Trophoblast cell (in vitro differentiated cells and primary cell): ENCODE measurements around the gene RINT1.

ENCODE experiments used
- DNase-seq, 2 donors: peaks; one replicate each; pipeline ENCODE4 v3.0.0-alpha.2; 2016
- H2AFZ ChIP-seq: 2 replicates; pipeline ENCODE4 v1.6.1; 2013; ENCODE audit warnings: low read length, moderate library complexity, mild to moderate bottlenecking; ENCODE audit not compliant: insufficient read depth, poor library complexity
- H2AK5ac ChIP-seq: 2 replicates; pipeline ENCODE4 v1.6.1; 2013; ENCODE audit warnings: mild to moderate bottlenecking, low read length
- H2BK120ac ChIP-seq: 2 replicates; pipeline ENCODE4 v1.6.1; 2013; ENCODE audit warnings: low read length, mild to moderate bottlenecking, moderate library complexity; ENCODE audit not compliant: insufficient read depth, poor library complexity
- H2BK12ac ChIP-seq: 2 replicates; pipeline ENCODE4 v1.6.1; 2013; ENCODE audit warnings: mild to moderate bottlenecking, low read length, moderate library complexity
- H2BK5ac ChIP-seq: 2 replicates; pipeline ENCODE4 v1.6.1; 2013; ENCODE audit warnings: low read length, low read depth, moderate library complexity, mild to moderate bottlenecking; ENCODE audit not compliant: poor library complexity
- H3K14ac ChIP-seq: 2 replicates; pipeline ENCODE4 v1.6.1; 2013; ENCODE audit warnings: mild to moderate bottlenecking, low read length
- H3K18ac ChIP-seq: 2 replicates; pipeline ENCODE4 v1.6.1; 2013; ENCODE audit warnings: mild to moderate bottlenecking, low read length
- H3K23ac ChIP-seq: 2 replicates; pipeline ENCODE4 v1.6.1; 2013; ENCODE audit warnings: low read length
- H3K27ac ChIP-seq: 2 replicates; pipeline ENCODE4 v1.5.1; 2013; ENCODE audit warnings: low read depth, mild to moderate bottlenecking, inconsistent platforms, low read length, moderate library complexity
- H3K27me3 ChIP-seq: 2 replicates; pipeline ENCODE4 v1.6.1; 2013; ENCODE audit warnings: inconsistent platforms, mild to moderate bottlenecking, low read length, moderate library complexity; ENCODE audit not compliant: insufficient read depth
- H3K36me3 ChIP-seq, 2 experiments: 1 replicate in 1 of 2; 2 replicates in 1 of 2; pipeline ENCODE4 v1.6.1; 2013; ENCODE audit warnings: low read length in 2 of 2, mild to moderate bottlenecking in 2 of 2, moderate library complexity in 1 of 2; ENCODE audit not compliant: insufficient read depth in 2 of 2, control insufficient read depth in 1 of 2
- H3K4ac ChIP-seq: 2 replicates; pipeline ENCODE4 v1.6.1; 2013; ENCODE audit warnings: low read depth, mild to moderate bottlenecking, low read length, moderate library complexity
- H3K4me1 ChIP-seq, 2 experiments: 1 replicate in 1 of 2; 2 replicates in 1 of 2; pipeline ENCODE4 v1.6.1; 2013; ENCODE audit warnings: low read length in 2 of 2, mild to moderate bottlenecking in 2 of 2, moderate library complexity in 1 of 2; ENCODE audit not compliant: insufficient read depth in 2 of 2, control insufficient read depth in 1 of 2
- H3K4me2 ChIP-seq: 2 replicates; pipeline ENCODE4 v1.6.1; 2013; ENCODE audit warnings: inconsistent platforms, mild to moderate bottlenecking, low read length, moderate library complexity
- H3K4me3 ChIP-seq: 2 replicates; pipeline ENCODE4 v1.5.1; 2013; ENCODE audit warnings: mild to moderate bottlenecking, low read depth, low read length, inconsistent platforms
- H3K79me1 ChIP-seq: one replicate; pipeline ENCODE4 v1.6.1; 2013; ENCODE audit warnings: low read length
- H3K79me2 ChIP-seq: 2 replicates; pipeline ENCODE4 v1.6.1; 2013; ENCODE audit warnings: low read length, mild to moderate bottlenecking; ENCODE audit not compliant: control insufficient read depth, insufficient read depth, poor library complexity
- H3K9ac ChIP-seq: 2 replicates; pipeline ENCODE4 v1.6.1; 2013; ENCODE audit warnings: mild to moderate bottlenecking, low read length
- H3K9me3 ChIP-seq: 2 replicates; pipeline ENCODE4 v1.6.1; 2013; ENCODE audit warnings: low read depth, mild to moderate bottlenecking, control low read depth, inconsistent platforms, low read length; ENCODE audit not compliant: insufficient read depth
- H4K12ac ChIP-seq: 2 replicates; pipeline ENCODE4 v1.6.1; 2013; ENCODE audit warnings: low read depth, mild to moderate bottlenecking, low read length, moderate library complexity
- H4K8ac ChIP-seq: 2 replicates; pipeline ENCODE4 v1.6.1; 2013; ENCODE audit warnings: low read depth, mild to moderate bottlenecking, low read length, moderate library complexity
- H4K91ac ChIP-seq: one replicate; pipeline ENCODE4 v1.6.1; 2013; ENCODE audit warnings: low read depth, mild to moderate bottlenecking, low read length, moderate library complexity
- WGBS: extraction: QIAGEN DNeasy Blood & Tissue Kit; methylation state at CpG from one replicate; pipeline ENCODE4 v1.1.7; 2013; ENCODE audit warnings: missing lambda C conversion rate; ENCODE audit not compliant: insufficient read length, insufficient coverage; ENCODE audit errors: extremely low coverage; 5-methylcytosine and 5-hydroxymethylcytosine counted together

RINT1 gene

GRCh38 chr7:105584165-105584564, 52.2 kb downstream of the RINT1 start:
- no peak for DNase-seq
- peaks cover 2 to 6% of the 10 kb centered on the region in 2 experiments for H3K4me1 ChIP-seq
- H3K4ac ChIP-seq = no peak overlapping the region
- no peak overlapping the region for H3K27ac ChIP-seq
- no peak overlapping the region for H3K4me2 ChIP-seq
- H3K23ac ChIP-seq = no peak overlapping the region
- no peak overlapping the region for H3K9ac ChIP-seq
- H3K18ac ChIP-seq = no peak overlapping the region
- H4K8ac ChIP-seq = no peak overlapping the region
- H2AFZ ChIP-seq = no peak overlapping the region
- peaks cover 4% of the 10 kb centered on the region for H3K9me3 ChIP-seq
- no peak overlapping the region for H3K4me3 ChIP-seq
- no peak overlapping the region for H4K12ac ChIP-seq
- H2BK12ac ChIP-seq = no peak overlapping the region
- H3K79me1 ChIP-seq = no peaks in the 10 kb centered on the region
- H3K79me2 ChIP-seq = no peaks in the 10 kb centered on the region
- peaks cover 0 to 2% of the 10 kb centered on the region in 2 experiments for H3K36me3 ChIP-seq
- no peak overlapping the region for H3K14ac ChIP-seq
- no peak overlapping the region for H2BK120ac ChIP-seq
- H2AK5ac ChIP-seq = no peak overlapping the region
- no peak overlapping the region for H4K91ac ChIP-seq
- no peak overlapping the region for H2BK5ac ChIP-seq
- H3K27me3 ChIP-seq = no peaks in the 10 kb centered on the region
- WGBS = no CpG with 5 or more reads among the region's 5 CpGs

- Histone ChIP-seq H3K14ac (no peak overlapping the region), H3K27me3 (no peaks in the 10 kb centered on the region), H4K8ac (no peak overlapping the region), H2BK120ac (no peak overlapping the region), H2BK12ac (no peak overlapping the region), H3K4me1 (peaks cover 2 to 6% of the 10 kb centered on the region in 2 experiments), H3K9me3 (peaks cover 4% of the 10 kb centered on the region), H3K4ac (no peak overlapping the region), H3K4me2 (no peak overlapping the region), H4K12ac (no peak overlapping the region), H4K91ac (no peak overlapping the region), H3K23ac (no peak overlapping the region), H3K79me1 (no peaks in the 10 kb centered on the region), H2AFZ (no peak overlapping the region), H3K36me3 (peaks cover 0 to 2% of the 10 kb centered on the region in 2 experiments), H3K18ac (no peak overlapping the region), H3K9ac (no peak overlapping the region), H3K79me2 (no peaks in the 10 kb centered on the region), H2BK5ac (no peak overlapping the region), H3K4me3 (no peak overlapping the region), H3K27ac (no peak overlapping the region), H2AK5ac (no peak overlapping the region)
- DNase-seq = no peak
- no CpG with 5 or more reads among the region's 2 CpGs for WGBS
Measured at GRCh38 chr7:105585850-105586500, 54.0 kb downstream of the RINT1 start.

- H3K14ac ChIP-seq = no peak overlapping the region
- no peak overlapping the region for H2BK5ac ChIP-seq
- H2BK120ac ChIP-seq = no peak overlapping the region
- peaks cover 2% of the 10 kb centered on the region for H3K9me3 ChIP-seq
- H4K12ac ChIP-seq = no peak overlapping the region
- H3K4ac ChIP-seq = no peak overlapping the region
- H3K27ac ChIP-seq = no peak overlapping the region
- no peaks in the 10 kb centered on the region for H3K27me3 ChIP-seq
- H4K91ac ChIP-seq = no peak overlapping the region
- no peak overlapping the region for H2AFZ ChIP-seq
- no peak overlapping the region for H2BK12ac ChIP-seq
- H3K79me1 ChIP-seq = no peaks in the 10 kb centered on the region
- peaks cover 0 to 2% of the 10 kb centered on the region in 2 experiments for H3K36me3 ChIP-seq
- H2AK5ac ChIP-seq = no peak overlapping the region
- H3K18ac ChIP-seq = no peak overlapping the region
- H3K79me2 ChIP-seq = no peaks in the 10 kb centered on the region
- no peak overlapping the region for H3K9ac ChIP-seq
- H3K4me1 ChIP-seq = peaks cover 0 to 4% of the 10 kb centered on the region in 2 experiments
- no peak overlapping the region for H4K8ac ChIP-seq
- DNase-seq = no peak
- no peak overlapping the region for H3K4me2 ChIP-seq
- no CpG with 5 or more reads among the region's 12 CpGs for WGBS
- H3K4me3 ChIP-seq = no peak overlapping the region
- H3K23ac ChIP-seq = no peak overlapping the region
Measured at GRCh38 chr7:105587909-105588635, 56.1 kb downstream of the RINT1 start.

GRCh38 chr7:105589356-105590077, 57.5 kb downstream of the RINT1 start:
- Histone ChIP-seq H3K4me1 (peaks cover 0 to 4% of the 10 kb centered on the region in 2 experiments), H3K18ac (no peak overlapping the region), H4K91ac (no peak overlapping the region), H3K4me3 (no peak overlapping the region), H3K4ac (no peak overlapping the region), H3K36me3 (peaks cover 0 to 2% of the 10 kb centered on the region in 2 experiments), H3K4me2 (no peak overlapping the region), H2AFZ (no peak overlapping the region), H3K27ac (no peak overlapping the region), H3K9me3 (peaks cover 2% of the 10 kb centered on the region), H3K14ac (no peak overlapping the region), H3K79me1 (no peaks in the 10 kb centered on the region), H3K27me3 (no peaks in the 10 kb centered on the region), H2BK12ac (no peak overlapping the region), H3K23ac (no peak overlapping the region), H2BK120ac (no peak overlapping the region), H2AK5ac (no peak overlapping the region), H2BK5ac (no peak overlapping the region), H4K8ac (no peak overlapping the region), H3K9ac (no peak overlapping the region), H3K79me2 (no peaks in the 10 kb centered on the region), H4K12ac (no peak overlapping the region)
- DNase-seq = peak; percentile 35 to 61
- WGBS = no CpG with 5 or more reads among the region's 6 CpGs
